Measurements from ENCODE around the gene CCDC92.

GRCh38 chr12:123893276-123893675 is 79.4 kb downstream of the CCDC92 start:
- no peak for TF ChIP-seq ELF4 (CRISPR knock-in tag; IDR thresholded peaks at IDR 0.05; ENCODE audit: borderline replicate concordance)
- TF ChIP-seq ZNF609 (CRISPR knock-in tag; IDR thresholded peaks at IDR 0.05; ENCODE audit: borderline replicate concordance), result no peak
- no peak for TF ChIP-seq EZH2 (conservative IDR thresholded peaks at IDR 0.05; ENCODE audit: low read depth, low read length)
- TF ChIP-seq POLR2A (IDR thresholded peaks at IDR 0.05; ENCODE audit: insufficient read depth in 1 of 2, low read depth in 2 of 2, low read length in 2 of 2), result no peak
- TF ChIP-seq ETV6 (CRISPR knock-in tag; conservative IDR thresholded peaks at IDR 0.05), result no peak
- no peak for TF ChIP-seq CHD2 (IDR thresholded peaks at IDR 0.05; ENCODE audit: low read depth, low read length)
- TF ChIP-seq ZZZ3 (CRISPR knock-in tag; IDR thresholded peaks at IDR 0.05; ENCODE audit: borderline replicate concordance), result no peak
- TF ChIP-seq MAFK (conservative IDR thresholded peaks at IDR 0.05 in 1 of 2, IDR thresholded peaks at IDR 0.05 in 1 of 2; ENCODE audit: low read length in 2 of 2), result no peak
- TF ChIP-seq ZBTB3 (CRISPR knock-in tag; IDR thresholded peaks at IDR 0.05; ENCODE audit: borderline replicate concordance, low read depth), result no peak
- no peak for TF ChIP-seq PATZ1 (CRISPR knock-in tag; IDR thresholded peaks at IDR 0.05)

Measured in HepG2 (cell line).